Epithelial cell of proximal tubule (primary cell): ENCODE measurements around the gene E2F4. TPM values are rescaled to one million over a fixed set of nuclear protein-coding genes. Genes with fewer than 3 reads are reported as not detected.

Experiments used
- DNase-seq: peaks from one replicate; pipeline ENCODE4 v3.0.0-alpha.2; 2011; ENCODE audit warnings: low read depth
- H3K4me3 ChIP-seq: 2 replicates; pipeline ENCODE4 v1.5.1; 2011; ENCODE audit warnings: low read depth, mild to moderate bottlenecking, low read length
- CTCF ChIP-seq: conservative IDR thresholded peaks from 2 replicates; pipeline ENCODE4 v1.5.1; 2012; ENCODE audit warnings: low read depth, mild to moderate bottlenecking, low read length
- total RNA-seq: library from RNA; depleted of rRNA; stranded (reverse); fragments of >200 nt; gene quantifications from 2 replicates; pipeline ENCODE4 v1.2.3, GENCODE V29; 2015

E2F4 gene
- total RNA-seq, 1 donor from 2014 or later, result 78.9 TPM

DNA sequence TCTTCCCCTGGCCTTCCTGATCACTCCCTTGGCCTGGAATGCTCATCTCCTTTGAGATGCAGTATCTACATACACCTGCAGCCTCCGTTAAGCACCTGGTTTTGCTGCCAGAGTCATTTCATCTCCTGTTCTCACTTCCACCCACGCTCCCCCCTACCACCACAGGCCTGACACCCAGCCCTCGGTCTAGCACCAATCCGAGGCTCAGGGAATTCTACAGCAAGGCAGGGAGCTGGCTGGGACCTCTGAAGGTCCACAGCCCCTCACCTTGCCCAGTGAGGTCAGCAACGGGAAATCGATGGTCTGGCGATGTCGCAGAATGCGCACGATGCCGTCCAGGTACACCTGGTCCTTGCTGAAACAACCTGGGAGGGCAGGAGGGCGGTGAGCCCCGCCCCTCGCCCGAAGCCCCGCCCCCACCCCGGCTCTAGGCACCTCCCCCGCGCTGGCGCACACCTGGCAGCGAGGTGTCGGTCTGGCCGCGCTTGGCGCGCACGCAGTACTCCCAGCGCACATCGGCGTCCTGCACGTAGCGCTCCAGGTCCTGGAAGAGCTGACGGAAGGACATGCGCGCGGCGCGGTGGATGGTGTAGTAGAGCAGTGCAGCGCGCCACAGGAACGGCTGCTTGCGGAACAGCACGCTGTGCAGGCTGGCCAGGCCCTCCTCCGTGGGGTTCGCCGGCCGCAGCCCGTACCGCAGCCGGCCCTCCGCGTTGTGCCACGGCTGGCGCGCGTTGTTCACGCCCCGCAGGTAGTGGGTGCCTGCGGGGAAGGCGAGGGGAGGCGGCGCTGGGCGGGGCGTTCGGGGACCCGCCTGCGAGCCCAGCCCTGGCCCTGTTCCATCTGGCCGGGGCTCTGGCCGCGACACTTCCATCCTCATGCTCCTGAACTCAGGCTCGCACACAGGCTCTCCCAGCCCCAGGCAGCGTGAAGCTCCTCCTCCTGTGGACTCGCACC is 13.9 kb upstream of the E2F4 start:
- no peak for TF ChIP-seq CTCF
- peak overlapping the region; percentile 45 for H3K4me3 ChIP-seq
- DNase-seq, result no peak

GRCh38 chr16:67179421-67180080 is 12.4 kb upstream of the E2F4 start:
- no peak overlapping the region for H3K4me3 ChIP-seq
- no peak for DNase-seq
- peak; percentile 28 for TF ChIP-seq CTCF

DNA sequence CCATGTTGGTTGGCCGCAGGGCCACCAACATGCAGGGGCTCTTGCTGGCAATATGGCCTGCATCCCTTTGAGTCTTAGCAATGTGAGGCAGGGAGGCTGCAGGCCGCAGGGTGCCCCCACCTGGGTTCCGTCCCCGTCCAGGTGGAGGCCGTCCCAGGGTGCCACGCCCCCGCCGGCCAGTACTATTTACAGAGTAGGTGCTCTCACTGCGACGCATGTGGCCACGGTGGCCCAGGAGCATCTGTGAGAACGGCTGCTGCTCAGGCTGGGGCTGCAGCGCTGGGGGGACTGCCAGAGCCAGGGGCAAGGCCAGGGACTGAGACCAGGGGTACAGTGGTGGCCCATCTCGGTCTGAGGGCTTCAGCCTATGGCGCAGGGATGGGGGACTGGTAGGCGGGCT is 11.8 kb upstream of the E2F4 start:
- no peak for DNase-seq
- H3K4me3 ChIP-seq, result no peak overlapping the region
- TF ChIP-seq CTCF, result no peak

DNA sequence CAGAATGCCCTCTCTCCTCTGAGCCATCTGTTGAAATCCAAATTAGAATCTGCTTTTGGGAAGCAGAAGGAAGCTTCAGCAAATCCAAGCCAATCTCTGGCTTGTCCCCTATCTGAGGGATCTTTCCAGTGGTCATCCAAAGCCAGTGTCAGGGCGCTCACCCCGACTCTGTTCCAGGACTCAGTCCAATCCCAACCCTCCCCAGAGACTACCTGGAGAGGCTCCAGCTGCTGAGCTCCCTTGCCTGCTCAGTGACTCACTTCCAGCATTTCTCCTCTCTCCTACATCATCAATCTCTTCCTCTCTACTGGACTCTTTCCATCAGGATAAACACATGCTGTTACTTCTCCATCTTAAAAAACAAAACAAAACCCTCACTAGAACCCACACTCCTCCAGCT is 10.6 kb upstream of the E2F4 start:
- no peak overlapping the region for H3K4me3 ChIP-seq
- DNase-seq, result no peak
- TF ChIP-seq CTCF, result no peak

DNA sequence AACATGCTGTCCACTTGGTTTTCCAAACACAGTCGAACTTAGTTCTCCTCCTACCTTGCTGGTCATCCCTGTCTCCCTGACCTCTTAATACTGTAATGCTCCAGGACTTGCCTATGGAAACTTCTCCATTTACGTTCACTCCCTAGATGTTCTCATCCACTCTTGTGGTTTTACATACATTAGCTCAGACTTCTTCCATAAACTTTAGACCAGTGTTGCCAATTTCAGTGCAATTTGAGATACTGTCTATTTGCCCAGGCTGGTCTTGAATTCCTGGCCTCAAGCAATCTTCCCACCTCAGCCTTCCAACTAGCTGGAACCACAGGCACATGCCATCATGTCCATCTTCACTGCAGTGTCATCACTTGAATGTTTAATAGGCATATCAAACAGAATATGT is 9.7 kb upstream of the E2F4 start:
- TF ChIP-seq CTCF, result no peak
- DNase-seq, result no peak
- H3K4me3 ChIP-seq, result no peak overlapping the region

GRCh38 chr16:67183284-67183626 is 8.7 kb upstream of the E2F4 start:
- TF ChIP-seq CTCF, result no peak
- DNase-seq, result no peak
- H3K4me3 ChIP-seq, result peak overlapping the region; percentile 66
